NCI-H1105 treated with DMSO at 0.1 percent for 48 hours (cell line): Measurements from ENCODE around the gene IGFBPL1.
"Not testable (repeated sequence)": the region's sequence is repeated elsewhere in the genome, so short reads cannot be mapped to it uniquely, and the experiment has no call there.

Experiments used
- DNase-seq: peaks from one replicate; lab custom pipeline; 2025; lab: John Stamatoyannopoulos, UW

Gene IGFBPL1

DNA sequence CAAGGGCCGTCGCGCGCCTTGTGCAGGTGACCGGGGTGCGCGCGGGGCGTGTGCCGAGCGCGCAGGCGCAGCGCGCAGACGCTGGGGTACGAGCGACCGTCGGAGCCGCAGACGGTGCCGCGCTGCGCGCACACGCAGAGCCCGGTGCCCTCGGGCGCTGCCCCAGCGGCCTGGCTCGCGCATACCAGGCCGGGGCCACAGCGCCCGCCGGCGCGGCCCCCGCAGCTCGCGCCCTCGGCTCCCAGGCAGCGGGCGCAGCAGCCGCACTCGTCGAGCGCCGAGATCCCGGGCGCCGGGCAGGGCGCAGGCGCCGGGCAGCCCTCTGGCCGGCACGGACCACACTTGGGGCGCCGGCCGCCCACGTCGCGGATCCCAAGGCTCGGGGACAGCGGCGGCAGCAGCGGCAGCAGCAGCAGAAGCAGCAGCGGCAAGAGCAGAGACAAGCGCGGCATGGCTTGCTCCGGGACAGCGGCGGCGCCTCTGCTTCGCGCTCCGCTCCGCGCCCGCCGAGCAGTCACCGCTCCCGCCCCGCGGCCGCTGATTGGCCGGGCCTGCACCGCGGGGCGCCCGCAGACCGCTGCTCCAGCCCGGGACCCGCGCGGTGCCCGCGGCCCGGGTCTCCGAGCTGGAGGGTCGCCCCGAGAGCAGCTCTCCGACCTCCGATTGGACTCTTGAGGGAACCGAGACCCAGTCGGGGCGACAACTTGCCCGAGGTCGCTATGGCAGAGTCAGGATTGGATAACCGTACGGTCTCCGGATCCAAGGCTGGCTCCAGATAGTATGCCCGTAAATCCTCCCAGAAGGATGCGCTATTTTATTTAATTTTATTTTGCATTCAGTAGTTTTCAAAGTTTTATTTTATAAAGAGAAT lies at the start of gene IGFBPL1:
Gene IGFBPL1, minus strand, starts transcription at position 482 of the 871 bp plus-strand sequence. Its CDS starts 30 bp downstream, at position 452.
- DNase-seq: peak; percentile 61

- not testable (repeated sequence) for DNase-seq
These were observed 48.5 kb upstream of the IGFBPL1 start for GRCh38 chr9:38472583-38473249.

DNA sequence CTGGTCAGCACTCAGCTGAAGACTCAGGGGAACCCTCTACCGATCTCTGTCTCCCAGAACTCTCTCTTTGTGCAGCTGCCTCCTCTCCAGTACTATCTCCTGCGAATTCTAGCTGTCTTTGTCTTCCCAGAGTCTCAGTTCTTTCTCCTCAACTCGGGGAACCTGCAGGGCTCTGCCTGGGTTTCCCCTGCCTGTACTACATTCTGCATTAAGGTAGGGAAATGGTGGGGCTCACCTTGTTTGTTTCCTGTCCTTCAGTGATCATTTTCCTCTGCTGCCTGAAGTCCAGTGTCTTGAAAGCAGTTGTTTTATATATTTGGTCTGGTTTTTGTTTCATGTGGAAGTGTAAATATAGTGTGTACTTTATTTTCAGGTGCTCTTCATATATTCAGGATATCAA lies 43.1 kb upstream of the IGFBPL1 start:
- DNase-seq: no peak

DNA sequence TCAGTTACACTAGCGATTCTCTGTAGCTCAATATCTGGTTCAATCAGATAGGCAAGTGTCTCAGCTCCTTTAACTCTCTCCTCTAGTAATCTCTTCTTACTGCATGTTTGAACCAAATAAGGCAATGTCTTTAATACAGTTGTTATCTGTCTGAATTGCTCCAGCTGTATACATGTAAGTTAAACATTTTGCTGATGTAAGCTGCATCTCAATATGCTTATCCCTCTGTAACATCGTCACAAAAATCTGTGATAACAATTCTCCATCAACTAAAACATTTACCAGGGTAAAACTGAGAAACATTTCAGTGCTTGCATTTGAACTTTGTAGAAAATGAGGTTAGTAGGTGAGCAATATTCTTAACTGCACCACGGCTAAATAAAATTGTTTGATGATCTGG lies 29.6 kb upstream of the IGFBPL1 start:
- DNase-seq: no peak

DNA sequence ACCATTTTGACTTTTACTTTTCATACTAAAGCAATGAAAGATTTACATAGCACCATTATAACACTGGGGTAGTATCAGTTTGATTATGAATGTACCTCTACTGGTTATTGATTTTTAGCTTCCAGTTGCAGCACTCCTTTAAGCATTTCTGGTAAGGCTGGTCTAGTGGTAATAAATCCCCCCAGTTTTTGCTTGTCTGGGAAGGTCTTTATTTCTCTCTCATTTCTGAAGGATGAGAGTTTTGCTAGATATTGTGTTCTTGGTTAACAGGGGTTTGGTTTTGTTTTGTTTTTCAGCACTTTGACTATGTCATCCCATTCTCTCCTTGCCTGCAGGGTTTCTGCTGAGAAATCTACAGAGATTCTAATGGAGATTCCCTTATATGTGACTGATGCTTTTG lies 26.9 kb upstream of the IGFBPL1 start:
- no peak for DNase-seq

DNA sequence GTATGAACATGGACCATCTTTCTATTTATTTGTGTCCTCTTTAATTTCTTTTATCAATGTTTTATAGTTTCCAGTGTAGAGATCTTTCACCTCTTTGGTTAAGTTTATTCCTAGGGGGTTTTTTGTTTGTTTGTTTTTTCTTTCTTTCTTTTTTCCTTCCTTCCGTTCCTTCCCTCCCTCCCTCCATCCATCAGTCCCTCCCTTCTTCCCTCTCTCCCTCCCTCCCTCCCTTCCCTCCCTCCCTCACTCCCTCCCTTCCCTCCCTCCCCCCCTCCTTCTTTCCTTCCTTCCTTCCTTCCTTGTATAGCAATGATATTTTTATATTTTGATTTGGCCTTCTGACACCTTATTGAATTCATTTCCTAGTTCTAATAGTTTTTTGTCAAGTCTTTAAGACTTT lies 23.4 kb upstream of the IGFBPL1 start:
- DNase-seq: no peak

GRCh38 chr9:38445154-38446043 lies 21.1 kb upstream of the IGFBPL1 start:
- DNase-seq: no peak

GRCh38 chr9:38443597-38443996 lies 19.3 kb upstream of the IGFBPL1 start:
- no peak for DNase-seq

- DNase-seq: no peak
These were observed 18.9 kb upstream of the IGFBPL1 start for GRCh38 chr9:38443181-38443580.

GRCh38 chr9:38442473-38443096 lies 18.3 kb upstream of the IGFBPL1 start:
- DNase-seq: no peak

DNA sequence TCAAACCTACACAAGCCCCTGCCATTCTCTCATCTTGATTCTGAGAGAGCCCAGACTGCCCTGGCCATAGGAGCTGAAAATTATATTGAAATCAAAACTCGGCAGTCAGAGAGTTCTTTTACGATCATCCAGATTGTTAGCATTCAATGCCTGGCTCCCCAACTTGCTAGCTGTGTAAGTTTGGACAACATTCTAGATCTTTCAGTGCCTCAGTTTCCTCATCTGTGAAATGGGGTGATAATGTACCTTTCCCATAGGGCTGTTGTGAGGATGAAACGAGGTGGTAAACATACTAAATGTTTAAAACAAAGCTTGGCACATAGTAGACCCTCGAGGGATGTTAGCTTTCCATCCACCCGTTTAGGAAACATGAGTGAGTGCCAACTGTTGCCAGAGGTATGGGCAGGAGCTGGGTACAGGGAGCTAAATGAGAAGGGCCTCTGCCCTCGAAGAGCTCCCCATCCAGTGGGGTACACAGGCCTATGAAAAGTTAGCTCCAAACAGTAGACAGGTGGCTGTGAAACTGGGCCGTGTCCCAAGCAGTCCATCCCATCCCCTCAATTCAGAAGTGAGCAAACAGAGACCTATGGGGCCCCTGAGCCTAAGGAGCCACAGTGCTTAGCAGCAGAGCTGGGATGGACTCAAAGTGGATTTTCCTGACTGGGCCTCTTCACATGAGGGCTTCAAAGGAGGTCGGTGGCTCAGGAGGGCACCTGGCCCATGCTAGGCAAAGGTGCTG lies 17.3 kb upstream of the IGFBPL1 start:
- no peak for DNase-seq

- DNase-seq: no peak
These were observed 16.3 kb upstream of the IGFBPL1 start for GRCh38 chr9:38440516-38440915.

DNA sequence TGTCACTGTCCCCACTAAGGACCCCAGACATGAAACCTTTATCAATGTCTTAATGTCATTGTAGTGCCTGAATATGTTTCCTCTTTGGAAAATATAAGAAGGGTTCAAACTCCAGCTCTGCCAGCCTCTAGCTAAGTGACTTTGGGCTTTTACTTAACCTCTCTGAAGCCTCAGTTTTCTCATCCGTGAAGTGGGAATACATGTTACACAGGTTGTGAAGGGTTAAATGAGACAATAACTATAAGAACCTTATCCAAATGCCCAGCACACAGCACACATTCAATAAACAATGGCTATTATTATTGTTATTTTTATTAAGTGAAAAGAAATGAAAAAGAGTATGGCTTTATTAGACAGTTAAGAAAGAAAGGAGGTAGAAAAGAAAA lies 15.7 kb upstream of the IGFBPL1 start:
- DNase-seq: no peak

DNA sequence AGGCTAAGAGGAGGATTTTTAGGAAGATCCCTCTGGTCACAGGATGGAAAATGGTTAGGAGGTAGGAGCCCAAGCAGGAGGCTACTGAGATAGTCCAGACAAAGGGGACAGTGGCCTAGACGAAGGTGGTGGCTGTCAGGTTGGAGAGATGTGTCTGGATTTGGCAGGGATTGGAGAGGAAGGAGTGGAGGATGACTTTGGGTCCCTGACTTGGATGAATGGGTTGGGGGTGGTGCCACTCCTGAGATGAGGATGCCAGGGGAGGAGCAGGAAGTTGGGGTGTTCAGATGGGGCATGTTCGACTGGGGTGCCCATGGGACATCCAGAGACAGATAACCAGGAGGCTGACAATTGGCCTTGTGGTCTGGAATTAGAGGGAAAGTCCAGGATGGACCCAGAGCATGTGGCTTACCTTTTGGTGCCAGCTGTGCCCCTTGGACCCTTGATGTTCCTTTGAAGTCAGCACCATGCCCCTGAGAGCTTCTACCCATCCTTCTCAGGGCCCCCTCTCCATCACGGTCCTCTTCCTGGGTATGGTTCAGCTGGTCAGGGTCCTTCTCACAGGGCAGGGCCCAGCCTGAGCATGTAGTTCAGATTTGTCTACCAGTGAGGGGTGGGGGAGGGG lies 15.1 kb upstream of the IGFBPL1 start:
- no peak for DNase-seq

GRCh38 chr9:38437193-38437823 lies 13.1 kb upstream of the IGFBPL1 start:
- no peak for DNase-seq

GRCh38 chr9:38436708-38437107 lies 12.5 kb upstream of the IGFBPL1 start:
- DNase-seq: no peak

DNA sequence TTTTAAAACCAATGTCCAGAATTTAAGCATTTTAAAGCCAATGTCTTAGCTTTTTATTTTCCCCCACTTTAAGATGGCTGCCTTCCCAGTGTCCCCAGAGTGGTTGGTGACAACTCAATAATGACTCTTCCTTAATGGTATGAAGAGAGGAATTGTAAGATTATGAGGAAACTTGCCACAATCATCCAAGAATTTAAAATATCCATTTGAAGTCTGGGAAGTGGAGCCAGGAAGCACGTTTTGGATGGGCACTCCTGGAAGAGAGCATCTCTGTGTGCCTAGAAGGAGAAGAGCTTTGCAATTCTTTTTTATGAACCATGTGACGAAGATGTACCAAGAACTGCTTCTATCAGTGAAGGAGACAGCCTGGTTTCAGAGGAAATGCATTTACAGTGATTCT lies 11.3 kb upstream of the IGFBPL1 start:
- DNase-seq: no peak

DNA sequence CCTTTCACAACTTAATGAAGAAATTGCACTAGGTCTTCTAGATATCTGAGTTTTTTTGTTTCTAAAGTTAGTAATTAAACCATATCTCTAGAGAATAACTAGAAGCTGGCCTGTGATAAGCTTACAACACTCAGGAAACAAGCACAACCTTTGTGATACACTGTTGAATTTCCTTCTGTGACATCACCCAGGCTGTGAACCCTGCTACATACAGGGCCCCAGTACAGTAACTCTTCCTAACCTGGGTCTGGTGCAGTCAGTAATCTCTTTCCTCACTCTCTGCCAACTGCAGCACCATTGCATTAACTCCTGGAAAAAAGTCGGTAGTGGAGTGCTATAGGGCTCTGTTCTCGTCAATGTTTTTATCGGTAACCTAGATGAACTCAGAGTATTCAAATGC lies 10.6 kb upstream of the IGFBPL1 start:
- DNase-seq: no peak

GRCh38 chr9:38434365-38434764 lies 10.1 kb upstream of the IGFBPL1 start:
- DNase-seq: no peak

- DNase-seq: peak; percentile 48
These were observed 8.8 kb upstream of the IGFBPL1 start for GRCh38 chr9:38432922-38433510.
